ENCODE results near the gene REEP5.

DNA sequence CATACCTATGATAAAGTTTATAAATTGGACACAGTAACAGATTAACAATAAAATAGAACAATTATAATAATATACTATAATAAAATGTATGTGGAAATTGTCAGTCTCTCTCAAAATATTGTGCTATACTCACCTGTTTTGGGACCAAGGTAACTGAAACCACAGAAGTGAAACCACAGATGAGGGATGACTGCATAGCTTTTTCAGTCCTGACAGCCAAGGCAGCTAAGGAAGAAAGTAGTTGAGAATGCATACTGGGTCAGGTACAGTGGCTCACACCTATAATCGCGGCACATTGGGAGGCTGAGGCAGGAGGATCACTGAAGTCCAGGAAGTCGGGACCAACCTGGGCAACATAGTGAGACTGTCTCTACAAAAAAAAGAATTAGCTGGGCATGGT, 52.1 kb downstream of the REEP5 start:
- TF ChIP-seq, protein P1, sequence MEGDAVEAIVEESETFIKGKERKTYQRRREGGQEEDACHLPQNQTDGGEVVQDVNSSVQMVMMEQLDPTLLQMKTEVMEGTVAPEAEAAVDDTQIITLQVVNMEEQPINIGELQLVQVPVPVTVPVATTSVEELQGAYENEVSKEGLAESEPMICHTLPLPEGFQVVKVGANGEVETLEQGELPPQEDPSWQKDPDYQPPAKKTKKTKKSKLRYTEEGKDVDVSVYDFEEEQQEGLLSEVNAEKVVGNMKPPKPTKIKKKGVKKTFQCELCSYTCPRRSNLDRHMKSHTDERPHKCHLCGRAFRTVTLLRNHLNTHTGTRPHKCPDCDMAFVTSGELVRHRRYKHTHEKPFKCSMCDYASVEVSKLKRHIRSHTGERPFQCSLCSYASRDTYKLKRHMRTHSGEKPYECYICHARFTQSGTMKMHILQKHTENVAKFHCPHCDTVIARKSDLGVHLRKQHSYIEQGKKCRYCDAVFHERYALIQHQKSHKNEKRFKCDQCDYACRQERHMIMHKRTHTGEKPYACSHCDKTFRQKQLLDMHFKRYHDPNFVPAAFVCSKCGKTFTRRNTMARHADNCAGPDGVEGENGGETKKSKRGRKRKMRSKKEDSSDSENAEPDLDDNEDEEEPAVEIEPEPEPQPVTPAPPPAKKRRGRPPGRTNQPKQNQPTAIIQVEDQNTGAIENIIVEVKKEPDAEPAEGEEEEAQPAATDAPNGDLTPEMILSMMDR (IDR thresholded peaks at IDR 0.05) = no peak
- TF ChIP-seq POLR2A (IDR thresholded peaks at IDR 0.05) (no peak), POLR2AphosphoS5 (IDR thresholded peaks at IDR 0.05) (no peak)
